ENCODE results near the gene IZUMO2.

IZUMO2 gene

DNA sequence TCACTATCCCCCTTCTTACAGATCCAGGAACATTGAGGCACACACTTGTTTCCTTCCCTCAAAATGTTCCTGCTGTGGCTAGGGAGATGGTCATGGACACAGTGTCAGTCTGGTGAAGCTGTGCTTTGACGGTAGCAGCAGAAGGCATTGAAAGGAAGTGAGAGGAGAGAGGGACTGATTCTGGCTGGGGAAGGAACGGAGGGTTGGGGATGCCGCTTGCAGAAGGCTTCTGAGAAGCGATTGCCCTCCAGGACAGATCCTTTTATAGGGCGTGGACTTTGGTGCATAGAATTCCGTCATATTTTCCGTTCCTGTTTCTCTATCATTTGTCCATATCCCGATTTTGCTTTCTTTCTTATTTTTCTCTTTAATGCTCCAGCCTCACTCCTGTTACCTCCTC is 26.2 kb upstream of the IZUMO2 start:
- DNase-seq (ENCODE audit: low read depth) = no peak

DNA sequence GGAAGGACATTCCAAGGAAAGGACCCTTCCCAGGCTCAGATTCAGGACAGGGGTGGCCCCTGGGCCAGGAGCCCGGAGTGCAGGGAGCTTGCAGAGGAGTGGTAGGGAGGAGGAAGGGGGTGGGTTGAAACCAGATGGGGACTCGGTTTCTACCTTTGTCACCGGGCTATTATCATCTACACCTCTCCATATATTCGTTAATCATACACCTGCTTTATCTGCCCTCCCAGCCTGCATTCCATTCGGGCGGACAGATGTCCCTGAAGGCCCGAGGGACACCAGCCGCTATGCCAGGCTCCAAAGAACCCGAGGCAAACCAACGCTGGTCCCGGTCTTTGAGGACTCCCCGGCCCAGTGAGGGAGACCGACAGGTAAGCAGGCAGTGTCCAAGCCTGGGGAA is 24.9 kb upstream of the IZUMO2 start:
- H3K4me3 ChIP-seq (ENCODE audit: low read depth, low read length) = no peak overlapping the region
- no peak for DNase-seq (ENCODE audit: low read depth)

More for the DNA sequence above, 26.2 kb upstream of the IZUMO2 start:
- H3K4me3 ChIP-seq (ENCODE audit: low read depth, low read length) = no peak overlapping the region

DNA sequence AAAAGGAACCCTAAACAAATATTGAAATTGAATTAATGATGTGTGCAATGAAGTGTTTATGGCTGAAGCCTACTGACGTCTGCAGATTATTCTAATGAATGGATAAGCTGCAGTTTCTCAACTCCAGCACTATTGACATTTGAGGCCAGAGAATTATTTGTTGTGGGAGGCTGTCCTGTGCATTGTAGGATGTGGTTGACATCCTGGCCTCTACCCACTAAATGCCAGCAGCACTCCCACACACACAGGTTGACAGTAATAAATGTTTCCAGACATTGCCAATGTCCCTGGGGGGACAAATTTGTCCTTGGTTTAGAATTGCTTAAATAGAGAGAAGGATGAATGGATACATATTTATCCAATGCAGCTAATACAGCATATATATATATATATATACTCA is 21.1 kb upstream of the IZUMO2 start:
- no peak overlapping the region for H3K4me3 ChIP-seq (ENCODE audit: low read depth, low read length)

DNA sequence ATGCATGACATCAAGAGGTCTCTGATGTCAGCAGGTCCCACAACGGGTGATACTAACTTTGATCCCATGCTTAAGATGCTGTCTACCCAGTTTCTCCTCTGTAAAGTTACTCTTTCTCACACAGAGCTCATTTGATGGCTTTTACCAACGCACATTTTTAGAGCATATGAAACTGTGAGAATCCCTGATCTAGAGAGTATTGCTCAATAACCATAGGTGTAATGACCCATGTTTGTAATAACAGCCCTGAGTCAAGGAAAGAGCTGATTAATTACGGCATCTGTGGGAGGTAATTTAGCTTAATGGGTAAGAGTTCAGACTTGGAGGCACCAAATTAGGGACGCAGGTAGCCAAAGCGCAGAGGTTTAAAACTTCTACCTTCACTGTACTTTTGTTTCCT is 18.0 kb upstream of the IZUMO2 start:
- no peak overlapping the region for H3K4me3 ChIP-seq (ENCODE audit: low read depth, low read length)
- no peak for DNase-seq (ENCODE audit: low read depth)

More for the DNA sequence above, 21.1 kb upstream of the IZUMO2 start:
- no peak for DNase-seq (ENCODE audit: low read depth)

DNA sequence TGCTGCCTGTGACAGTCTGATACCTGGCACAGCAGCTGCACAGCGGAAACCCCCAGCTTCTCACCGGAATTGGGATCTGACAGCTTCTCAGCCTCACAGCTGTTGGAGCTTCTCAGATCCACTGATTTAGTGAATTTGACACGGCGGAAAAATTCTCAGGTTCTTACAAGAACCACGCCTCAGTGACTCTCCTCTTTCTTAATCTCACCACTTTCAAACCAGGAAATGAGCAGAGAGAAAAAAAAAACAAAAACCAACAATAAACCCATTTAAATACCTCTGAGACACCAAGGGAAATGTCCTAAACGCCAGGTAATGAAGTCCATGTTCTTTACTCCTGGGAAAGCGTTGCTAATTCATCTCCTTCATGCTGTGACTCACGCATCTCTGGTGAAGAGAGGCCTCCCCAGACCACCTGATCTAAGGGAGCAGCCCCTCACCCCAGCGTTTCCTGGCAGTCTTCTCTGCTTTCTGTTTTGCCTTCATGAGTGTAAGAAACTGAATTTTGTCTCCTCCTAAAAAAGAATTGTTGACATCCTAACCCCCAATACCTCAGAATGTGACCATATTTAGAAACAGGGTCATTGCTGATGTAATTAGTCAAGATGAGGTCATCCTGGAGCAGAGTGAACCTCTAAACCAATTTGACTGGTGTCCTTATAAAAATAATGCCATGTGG is 15.9 kb upstream of the IZUMO2 start:
- H3K4me3 ChIP-seq (ENCODE audit: low read depth, low read length) = no peak overlapping the region
- no peak for DNase-seq (ENCODE audit: low read depth)

DNA sequence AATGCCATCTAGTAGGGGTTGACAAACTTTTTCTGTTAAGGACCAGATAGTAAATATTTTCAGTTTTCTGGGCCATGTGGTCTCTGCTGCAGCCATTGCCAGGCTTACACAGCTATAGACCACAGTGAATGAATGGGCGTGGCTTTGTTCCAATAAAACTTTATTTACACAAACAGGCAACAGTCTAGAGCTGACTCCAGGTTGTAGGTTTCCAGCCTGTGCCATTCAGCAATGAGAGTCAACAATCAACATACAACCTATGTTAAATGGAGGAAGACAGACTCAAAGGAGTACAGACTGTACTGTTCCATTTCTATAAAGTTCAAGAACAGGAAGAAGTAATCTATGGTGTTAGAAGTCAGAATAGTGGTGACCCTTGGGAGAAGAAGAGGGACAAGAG is 15.2 kb upstream of the IZUMO2 start:
- no peak for DNase-seq (ENCODE audit: low read depth)
- no peak overlapping the region for H3K4me3 ChIP-seq (ENCODE audit: low read depth, low read length)

DNA sequence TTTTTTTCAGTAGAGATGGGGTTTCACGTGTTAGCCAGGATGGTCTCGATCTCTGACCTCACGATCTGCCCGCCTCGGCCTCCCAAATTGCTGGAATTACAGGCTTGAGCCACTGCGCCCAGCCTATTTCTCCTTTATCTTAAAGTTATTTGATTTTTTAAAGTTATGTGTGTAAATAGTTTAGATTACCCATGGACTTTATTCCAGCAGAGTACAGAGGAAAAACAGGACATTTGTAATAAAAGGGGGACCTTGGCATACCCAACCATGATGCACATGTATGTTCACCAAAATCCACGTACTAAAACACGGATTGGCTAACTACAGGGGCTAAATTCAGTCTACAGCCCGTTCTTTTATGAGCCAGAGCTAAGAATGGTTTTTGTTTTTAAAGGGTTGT is 13.7 kb upstream of the IZUMO2 start:
- H3K4me3 ChIP-seq (ENCODE audit: low read depth, low read length) = no peak overlapping the region
- DNase-seq (ENCODE audit: low read depth) = no peak

DNA sequence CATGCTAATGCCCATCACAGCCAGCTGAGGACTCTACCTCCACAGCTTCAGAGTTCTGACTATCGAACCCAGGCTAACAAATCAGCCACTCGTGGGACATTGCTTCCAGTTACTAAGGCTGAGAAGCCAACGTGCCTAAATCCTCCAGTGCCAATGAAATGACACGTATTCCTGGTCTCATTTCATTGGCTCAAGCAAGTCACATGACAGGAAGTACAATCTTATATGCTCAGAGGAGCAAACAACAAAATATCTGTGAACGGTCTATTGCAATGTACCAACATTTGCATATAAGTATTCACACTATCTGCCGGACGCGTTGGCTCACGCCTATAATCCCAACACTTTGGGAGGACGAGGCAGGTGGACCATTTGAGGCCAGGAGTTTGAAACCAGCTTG is 12.8 kb upstream of the IZUMO2 start:
- no peak overlapping the region for H3K4me3 ChIP-seq (ENCODE audit: low read depth, low read length)
- DNase-seq (ENCODE audit: low read depth) = no peak

DNA sequence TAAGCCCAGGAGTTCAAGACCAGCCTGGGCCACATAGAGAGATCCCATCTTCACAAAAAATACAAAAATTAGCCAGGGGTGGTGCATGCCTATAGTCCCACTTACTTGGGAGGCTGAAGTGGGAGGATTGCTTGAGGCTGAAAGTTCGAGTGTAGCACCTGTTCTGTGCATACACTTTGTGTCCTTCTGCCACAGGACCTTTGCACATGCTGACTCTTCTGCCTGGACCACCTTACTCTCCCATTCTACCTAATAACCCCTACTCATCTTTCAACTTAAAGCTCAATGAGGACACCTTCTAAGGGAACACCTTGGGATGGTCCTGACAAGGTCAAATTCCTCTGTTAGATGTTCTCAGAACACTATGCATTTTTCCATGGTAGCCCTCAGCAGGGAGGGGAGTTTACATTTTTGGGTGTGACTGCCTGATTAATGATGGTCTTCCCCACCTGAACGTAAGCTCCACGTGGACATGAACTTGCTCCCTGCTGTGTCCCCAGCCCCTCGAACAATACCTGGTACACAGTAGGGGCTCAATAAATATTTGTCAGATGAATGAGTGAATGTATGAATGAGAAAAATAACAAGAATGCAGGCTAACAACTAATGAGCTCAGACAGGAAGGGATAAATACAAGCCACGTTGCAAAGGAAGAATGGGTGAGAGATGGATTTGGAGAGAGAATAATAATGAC is 11.2 kb upstream of the IZUMO2 start:
- H3K4me3 ChIP-seq (ENCODE audit: low read depth, low read length) = no peak overlapping the region
- no peak for DNase-seq (ENCODE audit: low read depth)

DNA sequence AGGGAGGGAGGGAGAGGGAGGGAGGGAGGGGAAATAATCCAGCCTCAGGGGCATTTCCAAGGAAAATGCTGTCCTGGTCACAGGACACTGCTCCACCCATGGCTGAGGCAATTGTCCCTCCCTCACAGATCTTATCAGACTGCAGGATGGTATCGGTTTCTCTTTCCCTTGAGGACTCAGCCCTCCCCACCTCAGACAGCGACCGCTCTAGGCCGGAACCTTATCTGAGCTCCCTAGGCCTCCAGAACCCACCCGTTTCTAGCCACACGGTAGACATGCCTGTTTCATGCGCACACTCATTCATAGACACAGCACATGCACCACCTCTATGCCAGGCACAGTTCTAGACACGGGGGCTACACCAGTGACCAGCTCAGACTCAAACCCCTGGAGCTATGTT is 10.0 kb upstream of the IZUMO2 start:
- H3K4me3 ChIP-seq (ENCODE audit: low read depth, low read length) = no peak overlapping the region
- no peak for DNase-seq (ENCODE audit: low read depth)

DNA sequence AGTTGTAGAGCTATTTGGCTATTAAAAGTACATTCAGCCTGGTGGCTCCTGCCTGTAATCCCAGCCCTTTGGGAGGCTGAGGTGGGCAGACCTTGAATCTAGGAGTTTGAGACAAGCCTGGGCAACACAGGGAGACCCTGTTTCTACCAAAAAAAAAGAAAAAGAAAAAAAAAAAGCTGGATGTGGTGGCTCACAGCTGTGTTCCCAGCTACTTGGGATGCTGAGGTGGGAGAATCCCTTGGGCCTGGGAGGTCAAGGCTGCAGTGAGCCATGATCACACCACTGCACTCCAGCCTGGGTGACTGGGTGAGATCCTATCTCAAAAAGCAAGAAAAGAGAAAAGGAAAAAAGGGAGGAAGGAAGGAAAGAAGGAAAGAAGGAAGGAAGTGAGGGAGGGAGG is 9.6 kb upstream of the IZUMO2 start:
- no peak for DNase-seq (ENCODE audit: low read depth)

DNA sequence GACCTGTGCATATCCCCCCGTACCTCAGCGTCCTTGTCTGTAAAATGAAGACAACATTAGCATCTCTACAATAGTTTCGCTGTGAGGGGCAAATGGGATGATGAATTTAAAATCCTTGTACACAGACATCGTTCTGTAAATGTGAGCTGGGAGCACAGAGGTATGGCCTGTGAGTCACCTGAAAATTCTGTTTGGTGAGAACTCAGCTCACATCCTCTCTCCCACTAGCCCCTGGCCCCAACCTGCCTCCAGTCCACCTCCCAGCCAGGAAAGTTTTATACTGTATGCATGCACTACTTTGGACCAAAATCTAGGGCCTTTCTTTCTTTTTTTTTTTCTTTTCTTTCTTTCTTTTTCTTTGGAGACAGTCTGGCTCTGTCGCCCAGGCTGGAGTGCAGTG is 8.7 kb upstream of the IZUMO2 start:
- H3K4me3 ChIP-seq (ENCODE audit: low read depth, low read length) = no peak overlapping the region
- DNase-seq (ENCODE audit: low read depth) = no peak

More for the DNA sequence above, 9.6 kb upstream of the IZUMO2 start:
- no peak overlapping the region for H3K4me3 ChIP-seq (ENCODE audit: low read depth, low read length)

DNA sequence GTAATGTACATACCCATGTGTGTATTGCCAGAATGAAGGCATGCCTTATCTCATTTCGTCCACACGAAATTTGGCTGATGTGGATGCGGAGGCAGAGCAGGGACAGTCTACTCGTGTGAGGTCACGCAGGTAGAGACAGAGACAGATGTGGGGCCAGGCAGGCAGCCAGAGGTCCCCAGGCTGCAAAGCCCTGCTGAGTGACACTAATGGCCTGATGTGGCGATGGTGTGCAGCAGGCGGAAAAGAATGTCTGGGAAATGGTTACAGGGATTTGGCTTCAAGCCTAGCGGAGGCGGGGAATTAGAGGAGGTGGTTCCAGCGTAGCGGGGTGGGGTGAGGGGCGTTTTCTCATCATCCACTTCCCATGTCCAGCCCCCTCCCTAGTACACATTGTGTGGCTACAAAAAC is 4.2 kb upstream of the IZUMO2 start:
- H3K4me3 ChIP-seq (ENCODE audit: low read depth, low read length) = no peak overlapping the region
- no peak for DNase-seq (ENCODE audit: low read depth)

DNA sequence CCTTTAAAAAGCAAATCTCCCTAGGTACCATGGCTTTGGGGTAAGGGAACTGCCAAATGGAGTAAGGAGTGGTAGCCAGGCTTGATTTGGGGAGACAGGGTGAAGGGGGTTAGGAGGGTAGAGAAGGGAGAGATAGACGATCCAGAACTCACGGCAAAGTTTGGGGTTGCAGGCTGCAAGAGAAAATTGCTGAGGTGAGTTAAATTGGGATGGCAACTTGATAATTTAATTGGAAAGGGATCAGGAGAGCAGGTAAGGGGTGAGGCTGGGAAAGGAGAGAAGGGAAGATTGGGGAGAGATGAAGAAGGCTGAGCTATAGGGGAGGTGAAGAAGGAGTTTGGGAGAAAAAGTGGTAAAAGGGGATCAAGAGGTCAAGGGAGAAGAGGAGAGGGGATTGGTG is 4.0 kb downstream of the IZUMO2 start:
- no peak for DNase-seq (ENCODE audit: low read depth)

DNA sequence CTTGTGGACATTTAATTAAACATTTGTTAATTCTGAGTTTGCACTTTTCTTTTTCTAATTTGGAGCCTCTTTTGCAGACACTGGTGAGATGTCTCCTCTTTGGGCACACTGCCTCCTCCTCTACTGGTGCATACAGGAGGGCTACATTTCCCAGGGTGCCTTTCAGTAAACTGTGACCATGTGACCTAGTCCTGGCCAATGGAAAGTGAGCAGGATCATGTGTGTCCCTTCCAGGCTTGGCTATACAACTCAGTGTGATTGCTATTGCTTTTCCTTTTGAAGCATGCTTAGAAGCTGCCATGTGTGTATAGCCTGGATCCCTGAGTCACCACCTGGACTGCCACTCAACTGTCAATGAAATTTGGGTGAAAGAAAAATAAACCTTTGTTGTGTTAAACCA is 4.5 kb downstream of the IZUMO2 start:
- H3K4me3 ChIP-seq (ENCODE audit: low read depth, low read length) = no peak overlapping the region
- no peak for DNase-seq (ENCODE audit: low read depth)

More for the DNA sequence above, 4.0 kb downstream of the IZUMO2 start:
- no peak overlapping the region for H3K4me3 ChIP-seq (ENCODE audit: low read depth, low read length)

DNA sequence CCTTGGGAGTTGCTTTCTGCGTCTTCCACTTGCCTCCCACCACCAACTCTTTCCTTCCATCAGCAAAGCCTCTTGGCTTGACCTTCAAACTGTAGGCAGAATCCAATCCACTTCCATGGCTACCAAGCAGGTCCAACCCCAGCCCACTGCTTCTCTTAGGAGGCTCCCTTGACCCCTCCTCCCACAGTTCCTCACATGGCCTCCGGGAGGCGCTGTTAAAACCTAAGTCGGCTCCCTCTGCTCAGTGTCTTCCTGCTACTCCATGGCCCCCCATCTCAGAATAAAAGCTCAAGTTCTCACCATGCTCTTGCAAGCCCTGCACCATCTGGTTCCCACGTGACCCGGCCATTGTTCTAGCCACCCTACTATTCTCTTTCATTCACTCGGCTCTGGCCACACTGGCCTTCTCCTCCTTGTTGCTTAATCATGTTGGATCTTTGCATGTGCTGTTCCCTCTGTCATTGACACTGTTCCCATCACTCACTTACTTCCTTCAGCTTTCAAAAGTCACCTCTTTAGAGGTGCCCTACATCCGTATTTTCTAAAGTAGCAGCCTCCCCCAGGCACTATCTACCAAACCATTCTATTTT is 7.5 kb downstream of the IZUMO2 start:
- no peak for DNase-seq (ENCODE audit: low read depth)
- H3K4me3 ChIP-seq (ENCODE audit: low read depth, low read length) = no peak overlapping the region

DNA sequence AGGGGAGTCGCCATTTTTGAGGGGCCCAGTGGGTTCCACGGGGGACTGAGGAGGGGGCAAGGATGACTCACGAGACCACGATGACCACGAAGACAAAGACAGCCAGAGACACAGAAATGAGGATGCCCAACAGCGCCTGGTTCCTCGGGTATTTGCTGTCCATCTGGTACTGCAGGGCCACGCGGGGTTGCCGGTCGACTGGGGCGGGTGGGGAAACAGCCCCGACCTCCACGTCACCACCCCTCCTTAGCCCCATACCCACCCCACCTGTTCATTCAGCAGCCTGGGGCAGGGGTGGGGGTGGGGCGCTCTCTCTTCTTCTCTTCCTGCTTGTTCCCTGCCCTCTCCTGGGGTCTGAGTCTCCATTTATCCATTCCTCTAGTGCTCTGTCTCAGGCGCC is 8.6 kb downstream of the IZUMO2 start:
- no peak for DNase-seq (ENCODE audit: low read depth)
- no peak overlapping the region for H3K4me3 ChIP-seq (ENCODE audit: low read depth, low read length)

DNA sequence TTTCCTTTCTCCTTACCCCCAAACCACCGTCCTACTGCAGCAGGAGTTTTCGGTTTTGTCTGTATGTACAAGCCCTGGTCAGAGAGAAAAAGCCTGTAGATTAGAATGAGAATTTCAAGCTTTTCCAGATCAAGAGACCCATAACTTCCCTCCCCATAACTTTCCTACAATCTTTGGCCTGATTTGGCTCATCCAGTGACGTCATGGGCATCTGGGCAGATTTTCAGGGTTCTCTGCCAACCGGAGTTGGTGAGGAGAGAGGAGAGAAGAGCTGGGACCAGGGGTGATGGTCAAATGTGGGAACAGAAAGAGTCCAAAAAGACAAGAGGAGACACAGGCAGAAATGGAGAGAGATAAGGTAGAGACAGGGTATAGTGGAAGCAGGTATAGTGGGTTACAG is 10.5 kb downstream of the IZUMO2 start:
- no peak for DNase-seq (ENCODE audit: low read depth)
- no peak overlapping the region for H3K4me3 ChIP-seq (ENCODE audit: low read depth, low read length)

DNA sequence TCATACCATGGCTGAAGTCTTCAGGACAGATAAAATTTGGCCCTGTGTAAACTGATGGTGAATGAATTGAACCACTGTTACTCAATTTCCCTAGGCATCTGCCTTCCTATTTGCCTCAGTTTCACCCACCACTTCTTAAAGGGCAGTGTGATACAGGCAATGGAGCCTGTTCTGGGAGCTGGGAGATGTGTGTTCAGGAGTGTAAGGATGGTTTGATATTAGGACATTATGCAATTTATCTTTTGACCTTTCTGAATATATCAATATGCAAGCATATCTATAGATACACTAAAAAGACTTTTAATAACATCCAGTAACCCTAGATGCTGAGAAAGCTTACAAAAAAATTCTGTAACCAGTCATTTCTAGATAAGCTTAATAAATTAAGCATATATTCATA is 14.6 kb downstream of the IZUMO2 start:
- H3K4me3 ChIP-seq (ENCODE audit: low read depth, low read length) = no peak overlapping the region
- no peak for DNase-seq (ENCODE audit: low read depth)

DNA sequence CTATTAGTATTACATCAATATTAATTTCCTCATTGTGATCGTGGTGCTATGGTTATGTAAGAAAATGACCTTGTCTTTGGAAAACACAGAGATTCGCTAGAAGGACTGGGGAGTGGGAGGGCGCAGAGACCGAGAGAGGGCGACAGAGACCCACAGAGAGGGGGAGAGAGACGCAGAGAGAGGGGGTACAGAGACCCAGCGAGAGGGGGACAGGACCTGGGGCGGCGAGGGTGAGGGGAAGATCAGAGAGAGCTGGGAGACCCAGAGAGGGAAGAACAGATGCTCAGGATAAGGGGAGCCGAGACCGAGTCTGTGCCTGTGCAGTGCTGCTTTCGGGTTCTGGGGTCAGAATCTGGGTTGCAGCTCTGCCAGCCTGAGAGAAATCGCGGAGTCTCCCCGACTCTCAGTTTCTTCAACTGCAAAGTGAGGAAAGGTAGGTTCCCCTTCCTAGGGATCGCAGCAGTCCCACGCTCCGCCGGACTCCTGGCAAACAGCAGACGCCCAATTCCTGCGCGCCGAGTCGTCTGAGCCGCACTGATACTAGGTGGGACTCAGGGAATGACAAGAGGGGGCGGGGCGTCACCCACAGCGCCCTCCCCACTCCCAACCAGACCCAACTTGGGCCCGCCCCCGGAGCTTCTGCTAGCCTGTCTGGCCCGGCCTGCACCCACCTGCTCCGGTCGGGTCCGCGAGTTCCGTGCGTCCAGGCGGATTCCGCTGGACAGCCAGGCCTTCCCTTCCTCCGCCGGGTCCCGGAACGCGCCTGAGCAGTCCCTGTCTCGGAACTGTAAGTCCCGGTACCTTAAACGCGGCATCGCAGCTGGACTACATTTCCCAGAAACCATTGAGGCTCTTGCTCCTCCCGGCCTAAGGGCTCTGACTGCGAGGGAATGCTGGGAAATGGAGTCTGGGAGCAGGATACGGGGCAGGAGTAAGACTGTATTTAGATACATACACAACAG is 15.3 kb downstream of the IZUMO2 start:
- peak overlapping the region; percentile 45 for H3K4me3 ChIP-seq (ENCODE audit: low read depth, low read length)
- peak; percentile 4 for DNase-seq (ENCODE audit: low read depth)
